Neural cell (in vitro differentiated cells): Measurements from ENCODE around the gene TAGLN.

Experiments
- EP300 ChIP-seq: fragments of 450-650 bp; conservative IDR thresholded peaks from 2 replicates; pipeline ENCODE4 v1.6.1; 2014; ENCODE audit warnings: antibody characterized with exemption, mild to moderate bottlenecking, moderate library complexity; ENCODE audit not compliant: poor library complexity, severe bottlenecking
- EZH2 ChIP-seq: fragments of 200-600, 300-800 bp; shearing (Covaris generic), sonication (generic); IDR thresholded peaks from 2 replicates; pipeline ENCODE4 v1.6.1; 2014; ENCODE audit warnings: antibody characterized with exemption, low read length, borderline replicate concordance, mild to moderate bottlenecking; ENCODE audit not compliant: insufficient read depth, poor library complexity, severe bottlenecking
- MXI1 ChIP-seq: fragments of 450-650 bp; conservative IDR thresholded peaks from 2 replicates; pipeline ENCODE4 v1.6.1; 2014; ENCODE audit warnings: antibody characterized with exemption, mild to moderate bottlenecking; ENCODE audit not compliant: poor library complexity, severe bottlenecking
- POLR2AphosphoS5 ChIP-seq: IDR thresholded peaks from 2 replicates; pipeline ENCODE4 v1.6.1; 2012
- RAD21 ChIP-seq: fragments of 450-650 bp; conservative IDR thresholded peaks from 2 replicates; pipeline ENCODE4 v1.6.1; 2014; ENCODE audit warnings: antibody characterized with exemption, mild to moderate bottlenecking, moderate library complexity
- SMC3 ChIP-seq: fragments of 450-650 bp; conservative IDR thresholded peaks from 2 replicates; pipeline ENCODE4 v1.6.1; 2014; ENCODE audit warnings: antibody characterized with exemption, mild to moderate bottlenecking, moderate library complexity; ENCODE audit not compliant: poor library complexity
- TAF1 ChIP-seq: IDR thresholded peaks from 2 replicates; pipeline ENCODE4 v1.6.1; 2012; ENCODE audit warnings: low read depth
- TF ChIP-seq, protein P1 (sequence below): fragments of 450-650 bp; IDR thresholded peaks from 2 replicates; pipeline ENCODE4 v1.5.1; 2014; ENCODE audit warnings: antibody characterized with exemption, mild to moderate bottlenecking, moderate library complexity; ENCODE audit not compliant: poor library complexity, severe bottlenecking
- TF ChIP-seq, protein P2 (sequence below): IDR thresholded peaks from 2 replicates; pipeline ENCODE4 v1.6.1; 2012; ENCODE audit warnings: borderline replicate concordance

DNA sequence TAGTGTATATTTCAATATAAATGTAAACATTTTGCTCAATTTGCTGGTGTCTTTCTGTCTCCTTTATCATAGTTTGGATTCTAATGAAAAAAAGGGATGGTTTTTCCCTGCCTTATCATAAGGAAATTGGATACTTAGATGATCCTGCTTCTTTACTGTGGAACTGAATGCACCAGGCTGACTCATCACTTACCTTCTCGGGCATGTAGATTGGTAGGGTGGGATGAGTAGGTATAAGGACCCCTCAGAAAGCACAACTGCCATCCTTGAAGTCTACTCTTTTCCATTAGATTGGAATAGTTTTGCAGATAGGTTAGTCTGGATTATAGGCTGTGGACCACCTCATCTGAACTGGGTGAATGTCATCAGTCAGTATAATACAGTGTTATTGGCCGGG, 28.2 kb upstream of the TAGLN start:
- TF ChIP-seq, protein P1, sequence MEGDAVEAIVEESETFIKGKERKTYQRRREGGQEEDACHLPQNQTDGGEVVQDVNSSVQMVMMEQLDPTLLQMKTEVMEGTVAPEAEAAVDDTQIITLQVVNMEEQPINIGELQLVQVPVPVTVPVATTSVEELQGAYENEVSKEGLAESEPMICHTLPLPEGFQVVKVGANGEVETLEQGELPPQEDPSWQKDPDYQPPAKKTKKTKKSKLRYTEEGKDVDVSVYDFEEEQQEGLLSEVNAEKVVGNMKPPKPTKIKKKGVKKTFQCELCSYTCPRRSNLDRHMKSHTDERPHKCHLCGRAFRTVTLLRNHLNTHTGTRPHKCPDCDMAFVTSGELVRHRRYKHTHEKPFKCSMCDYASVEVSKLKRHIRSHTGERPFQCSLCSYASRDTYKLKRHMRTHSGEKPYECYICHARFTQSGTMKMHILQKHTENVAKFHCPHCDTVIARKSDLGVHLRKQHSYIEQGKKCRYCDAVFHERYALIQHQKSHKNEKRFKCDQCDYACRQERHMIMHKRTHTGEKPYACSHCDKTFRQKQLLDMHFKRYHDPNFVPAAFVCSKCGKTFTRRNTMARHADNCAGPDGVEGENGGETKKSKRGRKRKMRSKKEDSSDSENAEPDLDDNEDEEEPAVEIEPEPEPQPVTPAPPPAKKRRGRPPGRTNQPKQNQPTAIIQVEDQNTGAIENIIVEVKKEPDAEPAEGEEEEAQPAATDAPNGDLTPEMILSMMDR, result no peak
- TF ChIP-seq EP300, result no peak
- no peak for TF ChIP-seq POLR2AphosphoS5
- TF ChIP-seq, protein P2, sequence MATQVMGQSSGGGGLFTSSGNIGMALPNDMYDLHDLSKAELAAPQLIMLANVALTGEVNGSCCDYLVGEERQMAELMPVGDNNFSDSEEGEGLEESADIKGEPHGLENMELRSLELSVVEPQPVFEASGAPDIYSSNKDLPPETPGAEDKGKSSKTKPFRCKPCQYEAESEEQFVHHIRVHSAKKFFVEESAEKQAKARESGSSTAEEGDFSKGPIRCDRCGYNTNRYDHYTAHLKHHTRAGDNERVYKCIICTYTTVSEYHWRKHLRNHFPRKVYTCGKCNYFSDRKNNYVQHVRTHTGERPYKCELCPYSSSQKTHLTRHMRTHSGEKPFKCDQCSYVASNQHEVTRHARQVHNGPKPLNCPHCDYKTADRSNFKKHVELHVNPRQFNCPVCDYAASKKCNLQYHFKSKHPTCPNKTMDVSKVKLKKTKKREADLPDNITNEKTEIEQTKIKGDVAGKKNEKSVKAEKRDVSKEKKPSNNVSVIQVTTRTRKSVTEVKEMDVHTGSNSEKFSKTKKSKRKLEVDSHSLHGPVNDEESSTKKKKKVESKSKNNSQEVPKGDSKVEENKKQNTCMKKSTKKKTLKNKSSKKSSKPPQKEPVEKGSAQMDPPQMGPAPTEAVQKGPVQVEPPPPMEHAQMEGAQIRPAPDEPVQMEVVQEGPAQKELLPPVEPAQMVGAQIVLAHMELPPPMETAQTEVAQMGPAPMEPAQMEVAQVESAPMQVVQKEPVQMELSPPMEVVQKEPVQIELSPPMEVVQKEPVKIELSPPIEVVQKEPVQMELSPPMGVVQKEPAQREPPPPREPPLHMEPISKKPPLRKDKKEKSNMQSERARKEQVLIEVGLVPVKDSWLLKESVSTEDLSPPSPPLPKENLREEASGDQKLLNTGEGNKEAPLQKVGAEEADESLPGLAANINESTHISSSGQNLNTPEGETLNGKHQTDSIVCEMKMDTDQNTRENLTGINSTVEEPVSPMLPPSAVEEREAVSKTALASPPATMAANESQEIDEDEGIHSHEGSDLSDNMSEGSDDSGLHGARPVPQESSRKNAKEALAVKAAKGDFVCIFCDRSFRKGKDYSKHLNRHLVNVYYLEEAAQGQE, result no peak
- TF ChIP-seq TAF1, result no peak
- no peak for TF ChIP-seq EZH2
- TF ChIP-seq MXI1, result no peak
- no peak for TF ChIP-seq SMC3
- no peak for TF ChIP-seq RAD21
